Right lung (tissue), 10 donors: ENCODE data around the gene GPS1. TPM values are rescaled to one million over a fixed set of nuclear protein-coding genes. Genes with fewer than 3 reads are reported as not detected.

Experiments used
- DNase-seq, 2 donors: peaks; one replicate each; pipeline ENCODE4 v3.0.0-alpha.2; 2013
- long read RNA-seq, 8 donors: transcript quantifications; one replicate each; lab custom pipeline, GENCODE V29; 2026
- polyA plus RNA-seq, 5 donors: library from polyadenylated mRNA; unstranded; fragments of 120-200 nt; gene quantifications; one replicate each; pipeline versions ENCODE4 v1.2.1 to v1.2.3, GENCODE V29; 2013; ENCODE audit warnings: inconsistent platforms in 1 of 5, low replicate concordance in 1 of 5; ENCODE audit not compliant: insufficient read length in 5 of 5, insufficient read depth in 1 of 5

Gene GPS1
- 100 to 1,000 TPM in 1 of 5 donors, 10 to 100 TPM in 4; 63.6 to 105 (median 81.9) TPM for polyA plus RNA-seq
- long read RNA-seq, donor 1, transcript GPS1-208 (13 exons, 1,874 nt): major isoform, 16 of 134 reads
- long read RNA-seq, donor 1, partial matches to known transcripts: 80 of 134 reads
- long read RNA-seq, donor 1, other reads (novel, unspliced or antisense): 30 of 134 reads
- long read RNA-seq, donor 2, transcript GPS1-208 (13 exons, 1,874 nt): major isoform, 12 of 28 reads
- long read RNA-seq, donor 2, partial matches to known transcripts: 11 of 28 reads
- long read RNA-seq, donor 2, other reads (novel, unspliced or antisense): 0 of 28 reads
- long read RNA-seq, donor 3, transcript GPS1-208 (13 exons, 1,874 nt): major isoform, 7 of 50 reads
- long read RNA-seq, donor 3, partial matches to known transcripts: 27 of 50 reads
- long read RNA-seq, donor 3, other reads (novel, unspliced or antisense): 8 of 50 reads
- long read RNA-seq, donor 4, transcript GPS1-208 (13 exons, 1,874 nt): major isoform, 8 of 27 reads
- long read RNA-seq, donor 4, partial matches to known transcripts: 14 of 27 reads
- long read RNA-seq, donor 4, other reads (novel, unspliced or antisense): 0 of 27 reads
- long read RNA-seq, donor 5, transcript GPS1-208 (13 exons, 1,874 nt): major isoform, 13 of 30 reads
- long read RNA-seq, donor 5, partial matches to known transcripts: 8 of 30 reads
- long read RNA-seq, donor 5, other reads (novel, unspliced or antisense): 0 of 30 reads
- long read RNA-seq, donor 6, transcript GPS1-208 (13 exons, 1,874 nt): major isoform, 16 of 74 reads
- long read RNA-seq, donor 6, partial matches to known transcripts: 32 of 74 reads
- long read RNA-seq, donor 6, other reads (novel, unspliced or antisense): 17 of 74 reads
- long read RNA-seq, donor 7, transcript GPS1-208 (13 exons, 1,874 nt): major isoform, 14 of 141 reads
- long read RNA-seq, donor 7, partial matches to known transcripts: 81 of 141 reads
- long read RNA-seq, donor 7, other reads (novel, unspliced or antisense): 43 of 141 reads
- long read RNA-seq, donor 8, transcript GPS1-208 (13 exons, 1,874 nt): major isoform, 6 of 16 reads
- long read RNA-seq, donor 8, partial matches to known transcripts: 7 of 16 reads
- long read RNA-seq, donor 8, other reads (novel, unspliced or antisense): 0 of 16 reads

- DNase-seq: peak in 1 of 2 donors; percentile 42
Observed at GRCh38 chr17:82051776-82052637, at the start of gene GPS1, which contains the start of gene RFNG. TSS of gene GPS1 (plus strand) at chr17:82051898. CDS start at chr17:82051932, 34 bp downstream. TSS of gene RFNG (minus strand) at chr17:82051811. CDS start at chr17:82051766, 45 bp downstream.

- no peak for DNase-seq
Observed at GRCh38 chr17:82003411-82004381, 48.0 kb upstream of the GPS1 start.

- DNase-seq: no peak
Observed at GRCh38 chr17:82004517-82005455, 46.9 kb upstream of the GPS1 start.

GRCh38 chr17:82005701-82006348 lies 45.9 kb upstream of the GPS1 start:
- no peak for DNase-seq

- DNase-seq: no peak
Observed at GRCh38 chr17:82006468-82007227, 45.0 kb upstream of the GPS1 start.

- no peak for DNase-seq
Observed at GRCh38 chr17:82007228-82007494, 44.5 kb upstream of the GPS1 start.

- DNase-seq: no peak
Observed at GRCh38 chr17:82007495-82008257, 44.0 kb upstream of the GPS1 start.

- no peak for DNase-seq
Observed at GRCh38 chr17:82008258-82008940, 43.3 kb upstream of the GPS1 start.

- no peak for DNase-seq
Observed at GRCh38 chr17:82008941-82009405, 42.7 kb upstream of the GPS1 start.

- DNase-seq: no peak
Observed at GRCh38 chr17:82009413-82009812, 42.3 kb upstream of the GPS1 start.

- no peak for DNase-seq
Observed at GRCh38 chr17:82010575-82011525, 40.8 kb upstream of the GPS1 start.

- no peak for DNase-seq
Observed at GRCh38 chr17:82011617-82012187, 40.0 kb upstream of the GPS1 start.

- DNase-seq: no peak
Observed at GRCh38 chr17:82012261-82012639, 39.4 kb upstream of the GPS1 start.

GRCh38 chr17:82012640-82013295 lies 38.9 kb upstream of the GPS1 start:
- DNase-seq: no peak
